ENCODE results near the gene TRHDE.

GRCh38 chr12:72277415-72277814, 5.2 kb downstream of the TRHDE start:
- TF ChIP-seq, protein P1, sequence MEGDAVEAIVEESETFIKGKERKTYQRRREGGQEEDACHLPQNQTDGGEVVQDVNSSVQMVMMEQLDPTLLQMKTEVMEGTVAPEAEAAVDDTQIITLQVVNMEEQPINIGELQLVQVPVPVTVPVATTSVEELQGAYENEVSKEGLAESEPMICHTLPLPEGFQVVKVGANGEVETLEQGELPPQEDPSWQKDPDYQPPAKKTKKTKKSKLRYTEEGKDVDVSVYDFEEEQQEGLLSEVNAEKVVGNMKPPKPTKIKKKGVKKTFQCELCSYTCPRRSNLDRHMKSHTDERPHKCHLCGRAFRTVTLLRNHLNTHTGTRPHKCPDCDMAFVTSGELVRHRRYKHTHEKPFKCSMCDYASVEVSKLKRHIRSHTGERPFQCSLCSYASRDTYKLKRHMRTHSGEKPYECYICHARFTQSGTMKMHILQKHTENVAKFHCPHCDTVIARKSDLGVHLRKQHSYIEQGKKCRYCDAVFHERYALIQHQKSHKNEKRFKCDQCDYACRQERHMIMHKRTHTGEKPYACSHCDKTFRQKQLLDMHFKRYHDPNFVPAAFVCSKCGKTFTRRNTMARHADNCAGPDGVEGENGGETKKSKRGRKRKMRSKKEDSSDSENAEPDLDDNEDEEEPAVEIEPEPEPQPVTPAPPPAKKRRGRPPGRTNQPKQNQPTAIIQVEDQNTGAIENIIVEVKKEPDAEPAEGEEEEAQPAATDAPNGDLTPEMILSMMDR (IDR thresholded peaks at IDR 0.05; ENCODE audit: low read depth, low read length): no peak
- no peak for TF ChIP-seq EZH2phosphoT487 (IDR thresholded peaks at IDR 0.05; ENCODE audit: low read depth)
